Fibroblast of mammary gland (primary cell): ENCODE data around the gene ALKBH6.

ENCODE experiments used
- DNase-seq: peaks from one replicate; pipeline ENCODE4 v3.0.0-alpha.2; 2010; ENCODE audit warnings: low read depth
- H3K4me3 ChIP-seq: 2 replicates; pipeline ENCODE4 v1.5.1; 2011; ENCODE audit warnings: low read depth, mild to moderate bottlenecking, low read length, moderate library complexity; ENCODE audit not compliant: control insufficient read depth
- CTCF ChIP-seq: conservative IDR thresholded peaks from 2 replicates; pipeline ENCODE4 v1.5.1; 2011; ENCODE audit warnings: low read depth, low read length, inconsistent platforms; ENCODE audit not compliant: control insufficient read depth, insufficient read depth

ALKBH6 gene

GRCh38 chr19:36019061-36019670, 5.2 kb upstream of the ALKBH6 start:
- no peak for DNase-seq
- no peak for TF ChIP-seq CTCF
- H3K4me3 ChIP-seq = no peak overlapping the region

DNA sequence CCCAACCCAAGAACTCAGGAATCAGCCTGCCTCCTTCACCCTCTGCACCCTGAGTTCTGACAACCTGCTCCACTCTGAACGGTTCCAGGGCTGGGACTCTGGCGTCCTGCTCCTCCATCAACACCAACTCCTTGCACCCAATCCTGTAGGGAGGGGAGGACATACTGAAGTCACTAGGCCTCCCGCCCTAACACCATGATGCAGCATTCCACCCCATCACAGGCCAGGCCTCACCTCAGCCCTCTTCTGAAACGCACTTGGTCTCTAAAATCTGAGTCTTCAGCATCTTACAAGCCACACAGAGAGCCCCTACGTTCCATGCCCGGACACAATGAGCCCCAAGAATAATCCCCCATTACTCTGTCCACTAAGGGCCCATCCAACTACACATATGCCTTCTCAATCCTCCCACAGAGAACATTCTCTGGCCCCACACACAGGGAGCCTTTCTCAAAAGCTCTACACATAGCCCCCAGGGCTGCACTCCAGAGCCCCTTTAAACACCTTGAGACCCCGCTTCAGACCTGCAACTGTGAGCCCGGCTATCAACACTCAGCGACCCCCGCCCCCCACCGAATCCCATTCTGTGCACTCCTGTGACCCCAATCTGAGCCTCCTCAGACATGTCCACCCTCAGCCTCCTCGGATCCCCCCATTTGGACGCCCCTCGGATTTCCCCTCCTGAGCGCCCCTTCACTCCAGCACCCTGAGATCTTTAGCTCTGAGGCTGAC, 567 bp downstream of the ALKBH6 start:
- TF ChIP-seq CTCF = no peak
- no peak for DNase-seq
- H3K4me3 ChIP-seq = peak overlapping the region; percentile 96

GRCh38 chr19:36010402-36010801, 3.6 kb downstream of the ALKBH6 start:
- no peak overlapping the region for H3K4me3 ChIP-seq
- TF ChIP-seq CTCF = no peak
- DNase-seq = no peak

DNA sequence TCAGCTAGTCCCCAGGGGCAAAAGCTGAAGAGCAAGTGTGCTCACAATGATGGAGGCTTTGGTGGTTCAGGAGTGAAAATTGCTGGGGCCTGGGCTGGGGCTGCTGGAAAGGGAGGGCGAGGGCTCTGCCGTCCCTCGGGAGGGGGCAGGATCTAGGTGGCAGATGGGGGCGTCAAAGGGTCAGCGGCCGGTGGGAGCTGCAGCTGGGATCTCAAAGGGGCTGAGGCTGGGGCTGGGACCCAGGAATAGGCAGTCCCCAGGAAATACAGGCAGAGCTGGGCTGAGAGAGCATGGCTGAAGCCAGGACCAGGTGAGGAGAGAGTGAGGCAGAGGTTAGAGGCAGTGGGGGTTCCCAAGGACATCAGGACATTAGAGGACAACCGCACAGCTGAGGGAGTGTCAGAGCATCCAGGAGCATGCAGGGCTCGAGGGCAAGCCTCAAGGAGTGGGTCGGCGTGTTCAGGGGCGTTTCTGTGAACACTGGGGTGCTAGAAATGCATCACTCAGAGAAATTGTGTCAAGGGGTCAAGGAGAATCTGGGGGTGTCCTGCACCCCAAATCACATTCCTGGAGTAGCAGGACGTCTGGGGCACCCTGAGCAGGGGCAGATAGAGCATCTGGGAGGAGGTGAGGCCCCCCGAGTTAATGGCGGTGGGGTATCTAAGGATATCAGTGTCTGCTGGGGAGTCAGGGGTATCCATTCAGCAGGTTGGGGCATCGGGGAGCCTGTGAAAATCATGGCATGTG, 4.2 kb downstream of the ALKBH6 start:
- no peak for DNase-seq
- peak overlapping the region; percentile 44 for H3K4me3 ChIP-seq
- no peak for TF ChIP-seq CTCF

- TF ChIP-seq CTCF = no peak
- peak; percentile 54 for DNase-seq
- H3K4me3 ChIP-seq = peak overlapping the region; percentile 44
These were observed 4.8 kb downstream of the ALKBH6 start for GRCh38 chr19:36009220-36009619.

GRCh38 chr19:36008336-36008978, 5.6 kb downstream of the ALKBH6 start, which contains the start of gene SYNE4:
Gene SYNE4, minus strand, starts transcription at chr19:36008813. Its CDS starts 132 bp downstream, at chr19:36008681.
- DNase-seq = no peak
- peak within 1 kb of the TSS; percentile 44 for H3K4me3 ChIP-seq
- TF ChIP-seq CTCF = no peak
